ENCODE results near the gene DGKQ. TPM values are rescaled to one million over a fixed set of nuclear protein-coding genes. Genes with fewer than 3 reads are reported as not detected.

Gene DGKQ
- total RNA-seq, 1 experiment from 2014 or later = 12.4 TPM

DNA sequence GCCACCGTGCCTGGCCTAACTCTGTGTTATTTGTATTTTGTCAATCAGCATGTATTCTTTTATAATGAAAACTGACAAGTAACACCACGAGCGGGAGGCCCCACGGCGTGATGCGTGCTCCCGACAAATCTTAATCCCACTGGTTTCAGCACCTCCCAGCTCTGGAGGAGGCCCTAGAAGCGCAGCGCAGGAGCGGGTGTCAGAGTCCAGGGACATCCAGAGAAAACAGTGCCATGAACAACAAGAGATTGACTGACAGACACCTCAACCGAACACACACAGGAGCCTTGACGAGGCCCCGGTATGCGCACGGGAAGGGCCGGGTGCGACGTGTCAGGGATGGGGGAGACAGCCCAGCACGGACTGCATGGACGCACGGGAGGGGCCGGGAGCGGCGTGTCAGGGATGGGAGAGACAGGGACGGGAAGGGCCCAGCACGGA, 64.2 kb downstream of the DGKQ start:
- Histone ChIP-seq H3K4ac (ENCODE audit: low read depth, low read length) (no peak overlapping the region), H3K9me3 (ENCODE audit: control insufficient read depth, low read depth, low read length) (no peaks in the 10 kb centered on the region), H3K18ac (ENCODE audit: insufficient read length, low read depth, low read length) (no peak overlapping the region), H3K23me2 (ENCODE audit: insufficient read length, low read depth, low read length, poor library complexity, severe bottlenecking) (no peaks in the 10 kb centered on the region), H3T11ph (ENCODE audit: low read length) (no peak overlapping the region), H4K91ac (ENCODE audit: insufficient read length, low read depth, low read length) (no peak overlapping the region), H3K14ac (ENCODE audit: insufficient read depth, low read length) (no peak overlapping the region), H2BK20ac (ENCODE audit: low read depth, low read length, poor library complexity, severe bottlenecking) (no peak overlapping the region), H2AFZ (ENCODE audit: low read length) (no peak overlapping the region), H2BK120ac (ENCODE audit: low read depth, low read length, poor library complexity, severe bottlenecking) (no peak overlapping the region), H3K27me3 (ENCODE audit: insufficient read depth, low read length) (no peaks in the 10 kb centered on the region), H3K79me1 (ENCODE audit: insufficient read depth, low read depth, low read length, poor library complexity, severe bottlenecking) (peaks cover 2% of the 10 kb centered on the region), H3K27ac (ENCODE audit: insufficient read length, low read depth, low read length) (no peak overlapping the region), H2AK5ac (ENCODE audit: insufficient read length, low read length) (no peak overlapping the region), H3K56ac (ENCODE audit: insufficient read length, low read depth, low read length) (no peak overlapping the region), H4K5ac (ENCODE audit: insufficient read length, low read depth, low read length) (no peak overlapping the region), H4K8ac (replicated peaks; ENCODE audit: insufficient read length, low read depth, low read length) (no peak overlapping the region), H3K23ac (ENCODE audit: insufficient read length, low read depth, low read length) (no peak overlapping the region), H2BK15ac (ENCODE audit: low read depth, low read length) (no peak overlapping the region), H3K4me2 (ENCODE audit: insufficient read depth, insufficient read length, low read length) (no peak overlapping the region), H2BK5ac (ENCODE audit: insufficient read length, low read length) (no peak overlapping the region), H2BK12ac (ENCODE audit: insufficient read length, low read depth, low read length) (no peak overlapping the region), H3K79me2 (ENCODE audit: insufficient read depth, low read length) (no peaks in the 10 kb centered on the region), H4K20me1 (ENCODE audit: control insufficient read depth, insufficient read depth, insufficient read length) (no peaks in the 10 kb centered on the region), H3K9ac (ENCODE audit: extremely low read depth, insufficient read length, low read length) (no peak overlapping the region), H3K4me1 (ENCODE audit: insufficient read depth, low read length) (no peaks in the 10 kb centered on the region)
- Mint-ChIP-seq H3K27me3 (ENCODE audit: low read depth) (no peaks in the 10 kb centered on the region; the same call in 1 of the 2 replicates), H3K4me3 (no peak overlapping the region), H3K27ac (0 out of 7 replicates have a peak overlapping the region, but pooled peaks of 1 of the 3 experiments have one; percentile 66), H3K4me1 (peaks cover 6 to 7% of the 10 kb centered on the region in 2 experiments), H3K36me3 (ENCODE audit: insufficient read depth in 1 of 3, low read depth in 3 of 3) (peaks cover 15 to 50% (median 44%) of the 10 kb centered on the region in 3 experiments), H3K9me3 (peaks cover 0 to 8% of the 10 kb centered on the region in 2 experiments; a peak in 4 of 5 replicates)
- TF ChIP-seq, protein P1, sequence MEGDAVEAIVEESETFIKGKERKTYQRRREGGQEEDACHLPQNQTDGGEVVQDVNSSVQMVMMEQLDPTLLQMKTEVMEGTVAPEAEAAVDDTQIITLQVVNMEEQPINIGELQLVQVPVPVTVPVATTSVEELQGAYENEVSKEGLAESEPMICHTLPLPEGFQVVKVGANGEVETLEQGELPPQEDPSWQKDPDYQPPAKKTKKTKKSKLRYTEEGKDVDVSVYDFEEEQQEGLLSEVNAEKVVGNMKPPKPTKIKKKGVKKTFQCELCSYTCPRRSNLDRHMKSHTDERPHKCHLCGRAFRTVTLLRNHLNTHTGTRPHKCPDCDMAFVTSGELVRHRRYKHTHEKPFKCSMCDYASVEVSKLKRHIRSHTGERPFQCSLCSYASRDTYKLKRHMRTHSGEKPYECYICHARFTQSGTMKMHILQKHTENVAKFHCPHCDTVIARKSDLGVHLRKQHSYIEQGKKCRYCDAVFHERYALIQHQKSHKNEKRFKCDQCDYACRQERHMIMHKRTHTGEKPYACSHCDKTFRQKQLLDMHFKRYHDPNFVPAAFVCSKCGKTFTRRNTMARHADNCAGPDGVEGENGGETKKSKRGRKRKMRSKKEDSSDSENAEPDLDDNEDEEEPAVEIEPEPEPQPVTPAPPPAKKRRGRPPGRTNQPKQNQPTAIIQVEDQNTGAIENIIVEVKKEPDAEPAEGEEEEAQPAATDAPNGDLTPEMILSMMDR (conservative IDR thresholded peaks at IDR 0.05) = no peak
- no peak for DNase-seq
- WGBS (ENCODE audit: extremely low coverage, insufficient read length, low lambda C conversion rate) = no CpG with 5 or more reads among the region's 26 CpGs

Other genes with a start within 250 kb of the DGKQ start
- gene CPLX1, start 147.4 kb downstream of the DGKQ start, total RNA-seq (2021) = 0.48 and 0.90 TPM in 2 replicates
- gene GAK, start 41.3 kb downstream of the DGKQ start, total RNA-seq (2021) = 80.7 and 82.5 TPM in 2 replicates
- 6.4 and 6.8 TPM in 2 replicates for gene TMEM175, start 41.1 kb downstream of the DGKQ start, total RNA-seq (2021)
- gene IDUA, start 13.5 kb upstream of the DGKQ start, total RNA-seq (2021) = 9.4 and 14.5 TPM in 2 replicates
- gene SLC26A1, start 19.8 kb upstream of the DGKQ start, total RNA-seq (2021) = 0.09 and 0.13 TPM in 2 replicates
- gene FGFRL1, start 38.1 kb upstream of the DGKQ start, total RNA-seq (2021) = 25.8 and 26.1 TPM in 2 replicates
- gene RNF212, start 140.0 kb upstream of the DGKQ start, total RNA-seq (2021) = 3.0 and 3.3 TPM in 2 replicates
- gene SPON2, start 199.0 kb upstream of the DGKQ start, total RNA-seq (2021) = 1.7 and 2.3 TPM in 2 replicates

Data from H9 (cell line).